ENCODE data around the gene ABHD1.

DNA sequence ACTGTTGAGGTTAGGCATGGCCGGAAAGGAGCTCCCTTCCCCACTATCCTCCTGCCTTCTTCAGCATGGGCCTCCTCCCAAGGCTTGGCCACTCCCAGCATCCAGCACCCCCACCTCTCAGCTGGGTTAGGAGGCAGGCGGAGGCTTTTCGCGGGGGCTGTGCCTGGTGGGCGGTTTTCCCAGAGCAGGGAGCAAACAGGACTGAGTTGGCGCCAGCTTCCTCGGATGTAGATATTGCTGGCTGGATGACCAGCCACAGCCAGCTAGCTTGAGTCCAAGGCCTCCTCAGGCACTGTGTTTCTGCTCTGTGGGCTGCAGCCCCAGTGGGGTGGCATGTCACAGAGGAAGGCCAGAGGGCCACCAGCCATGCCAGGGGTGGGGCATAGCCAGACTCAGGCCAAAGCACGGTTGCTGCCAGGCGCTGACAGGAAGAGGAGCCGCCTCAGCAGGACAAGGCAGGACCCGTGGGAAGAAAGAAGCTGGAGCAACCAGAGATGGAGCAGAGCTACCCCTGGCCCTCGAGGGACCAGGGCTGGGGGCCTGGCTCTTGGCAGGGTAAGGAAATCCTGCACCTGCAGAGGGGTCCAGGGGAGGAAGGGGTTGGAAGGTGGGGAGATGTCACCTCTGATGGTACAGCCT, 25.3 kb downstream of the ABHD1 start, which contains the start of gene TCF23:
- TF ChIP-seq TARDBP (IDR thresholded peaks at IDR 0.05) (no peak), SUZ12 (IDR thresholded peaks at IDR 0.05) (no peak), BHLHE40 (IDR thresholded peaks at IDR 0.05; ENCODE audit: borderline replicate concordance) (no peak), FOXM1 (IDR thresholded peaks at IDR 0.05; ENCODE audit: borderline replicate concordance) (no peak), PKNOX1 (IDR thresholded peaks at IDR 0.05) (no peak), FOXA1 (IDR thresholded peaks at IDR 0.05) (no peak), ZNF384 (IDR thresholded peaks at IDR 0.05) (no peak), FOXK2 (IDR thresholded peaks at IDR 0.05) (no peak), ELF4 (IDR thresholded peaks at IDR 0.05) (no peak), SP1 (IDR thresholded peaks at IDR 0.05) (no peak)

Measured in HEK293T (cell line).